RWPE2 (cell line): ENCODE measurements around the gene PRRT3.

Experiments
- ATAC-seq: fragments of 200-7000 bp; cut with Tn5 transposase; 3 replicates; pipeline ENCODE4 v1.9.1; 2021; ENCODE audit warnings: low read depth
- DNase-seq: peaks from one replicate; pipeline ENCODE4 v3.0.0-alpha.2; 2020; ENCODE audit warnings: low spot score
- H3K27ac ChIP-seq: fragments of 450-650 bp; 2 replicates; pipeline ENCODE4 v1.5.1; 2017; ENCODE audit warnings: mild to moderate bottlenecking; ENCODE audit not compliant: poor library complexity, severe bottlenecking
- H3K27me3 ChIP-seq: fragments of 250-450 bp; sonication (Bioruptor Pico); 2 replicates; pipeline ENCODE4 v1.5.1; 2021; ENCODE audit warnings: mild to moderate bottlenecking, moderate library complexity; ENCODE audit not compliant: insufficient read depth, poor library complexity, severe bottlenecking
- H3K36me3 ChIP-seq: fragments of 250-450 bp; sonication (Bioruptor Pico); 2 replicates; pipeline ENCODE4 v1.5.1; 2020; ENCODE audit warnings: low read depth, mild to moderate bottlenecking, moderate library complexity
- H3K4me1 ChIP-seq: fragments of 250-450 bp; sonication (Bioruptor Pico); 2 replicates; pipeline ENCODE4 v1.5.1; 2021; ENCODE audit warnings: mild to moderate bottlenecking, moderate library complexity; ENCODE audit not compliant: insufficient read depth, poor library complexity, severe bottlenecking
- H3K4me3 ChIP-seq: fragments of 250-450 bp; sonication (Bioruptor Pico); 2 replicates; pipeline ENCODE4 v1.5.1; 2021; ENCODE audit warnings: mild to moderate bottlenecking, moderate library complexity; ENCODE audit not compliant: severe bottlenecking
- H3K9me3 ChIP-seq: fragments of 250-450 bp; sonication (Bioruptor Pico); 2 replicates; pipeline ENCODE4 v1.5.1; 2021; ENCODE audit warnings: mild to moderate bottlenecking, moderate library complexity; ENCODE audit not compliant: severe bottlenecking
- CTCF ChIP-seq: fragments of 450-650 bp; IDR thresholded peaks from one replicate; pipeline ENCODE4 v1.5.1; 2017; ENCODE audit warnings: mild to moderate bottlenecking, moderate library complexity; ENCODE audit not compliant: poor library complexity, severe bottlenecking

PRRT3 gene

DNA sequence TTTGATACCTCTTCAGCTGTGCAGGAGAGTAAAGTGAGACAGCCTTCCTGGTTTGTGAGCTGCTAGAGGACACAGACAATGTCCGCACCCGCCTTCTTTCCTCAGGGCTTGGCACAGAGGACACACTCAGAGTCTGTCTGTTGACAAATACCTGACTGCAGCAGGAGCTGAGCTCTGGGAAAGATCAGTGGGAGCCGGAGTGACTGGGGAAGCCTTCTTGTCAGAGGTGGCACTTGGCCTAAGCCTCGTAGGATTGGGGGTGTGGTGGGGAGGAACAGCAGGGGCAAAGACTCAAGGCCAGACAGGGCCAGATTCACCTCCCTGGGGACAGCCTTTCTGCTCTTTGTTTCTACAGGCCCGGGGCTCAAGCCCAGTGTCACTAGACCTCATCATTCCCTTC, 38.6 kb downstream of the PRRT3 start:
- TF ChIP-seq CTCF, result no peak
- Histone ChIP-seq H3K9me3 (no peaks in the 10 kb centered on the region), H3K4me3 (no peak overlapping the region), H3K4me1 (peaks cover 10% of the 10 kb centered on the region), H3K27me3 (no peaks in the 10 kb centered on the region), H3K36me3 (peaks cover 2% of the 10 kb centered on the region; the same call in 1 of the 2 replicates), H3K27ac (no peak overlapping the region)
- ATAC-seq, result no peak
- no peak for DNase-seq

GRCh38 chr3:9912294-9912935, 39.8 kb downstream of the PRRT3 start:
- DNase-seq, result no peak
- ATAC-seq, result peak; percentile 37
- H3K27ac ChIP-seq, result no peak overlapping the region

DNA sequence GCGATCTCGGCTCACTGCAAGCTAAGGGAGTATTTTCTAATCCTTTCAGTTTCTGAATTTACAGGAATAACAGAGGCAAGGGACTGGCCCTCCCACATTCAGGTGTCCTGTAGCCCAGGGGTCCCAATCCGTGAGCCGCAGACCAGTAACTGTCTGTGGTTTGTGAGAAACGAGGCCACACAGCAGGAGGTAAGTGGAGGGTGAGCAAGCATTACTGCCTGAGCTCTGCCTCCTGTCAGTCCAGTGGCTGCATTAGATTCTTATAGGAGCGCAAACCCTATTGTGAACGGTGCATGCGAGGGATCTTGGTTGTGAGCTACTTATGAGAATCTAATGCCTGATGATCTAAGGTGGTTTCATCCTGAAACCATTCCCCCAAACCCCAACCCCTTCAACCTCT, 40.3 kb downstream of the PRRT3 start:
- Histone ChIP-seq H3K4me1 (peaks cover 10% of the 10 kb centered on the region), H3K36me3 (no peaks in the 10 kb centered on the region), H3K27ac (no peak overlapping the region), H3K4me3 (no peak overlapping the region), H3K27me3 (no peaks in the 10 kb centered on the region), H3K9me3 (no peaks in the 10 kb centered on the region)
- ATAC-seq (no peak), DNase-seq (no peak)
- no peak for TF ChIP-seq CTCF

More at GRCh38 chr3:9912294-9912935, 39.8 kb downstream of the PRRT3 start:
- Histone ChIP-seq H3K27me3 (no peaks in the 10 kb centered on the region), H3K9me3 (no peaks in the 10 kb centered on the region), H3K4me3 (no peak overlapping the region), H3K4me1 (peaks cover 10% of the 10 kb centered on the region), H3K36me3 (no peaks in the 10 kb centered on the region)
- no peak for TF ChIP-seq CTCF

- ATAC-seq (no peak), DNase-seq (no peak)
- no peak for TF ChIP-seq CTCF
- Histone ChIP-seq H3K27ac (no peak overlapping the region), H3K4me1 (peaks cover 4% of the 10 kb centered on the region), H3K27me3 (no peaks in the 10 kb centered on the region), H3K36me3 (no peaks in the 10 kb centered on the region), H3K9me3 (no peaks in the 10 kb centered on the region), H3K4me3 (no peak overlapping the region)
These were observed 42.8 kb downstream of the PRRT3 start for GRCh38 chr3:9909221-9910013.

DNA sequence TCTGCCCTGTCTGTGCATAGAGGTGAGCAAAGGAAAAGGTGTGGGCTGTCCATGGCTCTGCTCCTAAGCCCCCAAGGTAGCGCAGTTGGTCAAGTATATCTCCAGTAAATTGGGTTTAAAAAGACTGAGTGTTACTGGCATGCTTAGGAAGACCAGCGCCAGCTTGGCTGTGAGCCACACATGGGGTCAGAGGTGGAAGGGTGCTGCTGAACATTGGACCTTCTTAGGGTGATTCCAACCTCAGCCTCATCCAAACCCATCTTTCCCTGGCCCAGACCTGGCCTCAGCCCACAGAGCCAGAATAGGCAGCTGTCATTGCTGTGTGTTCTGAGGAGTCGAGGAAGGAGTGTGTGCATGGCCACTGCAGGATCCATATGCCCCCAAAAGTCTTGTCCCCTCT, 43.9 kb downstream of the PRRT3 start:
- Histone ChIP-seq H3K27ac (no peak overlapping the region), H3K36me3 (no peaks in the 10 kb centered on the region), H3K27me3 (no peaks in the 10 kb centered on the region), H3K9me3 (no peaks in the 10 kb centered on the region), H3K4me3 (no peak overlapping the region), H3K4me1 (peaks cover 8% of the 10 kb centered on the region)
- ATAC-seq (no peak), DNase-seq (no peak)
- no peak for TF ChIP-seq CTCF
